Epithelial cell of proximal tubule (primary cell): ENCODE measurements around the gene IPO9. TPM values are rescaled to one million over a fixed set of nuclear protein-coding genes. Genes with fewer than 3 reads are reported as not detected.
A peak's percentile ranks its signal among the peaks of the same experiment; 100 is the strongest.

ENCODE experiments used
- DNase-seq: peaks from one replicate; pipeline ENCODE4 v3.0.0-alpha.2; 2011; ENCODE audit warnings: low read depth
- H3K4me3 ChIP-seq: 2 replicates; pipeline ENCODE4 v1.5.1; 2011; ENCODE audit warnings: low read depth, mild to moderate bottlenecking, low read length
- CTCF ChIP-seq: conservative IDR thresholded peaks from 2 replicates; pipeline ENCODE4 v1.5.1; 2012; ENCODE audit warnings: low read depth, mild to moderate bottlenecking, low read length
- total RNA-seq: library from RNA; depleted of rRNA; stranded (reverse); fragments of >200 nt; gene quantifications from 2 replicates; pipeline ENCODE4 v1.2.3, GENCODE V29; 2015

The IPO9 gene
- 16.3 and 21.7 TPM in 2 replicates for total RNA-seq

- H3K4me3 ChIP-seq, result peak within 1 kb of the TSS; percentile 99
- DNase-seq, result peak; percentile 43
- peak; percentile 85 for TF ChIP-seq CTCF
Measured at GRCh38 chr1:201828820-201829774, at the start of gene IPO9. IPO9 (plus strand) TSS chr1:201829157; CDS start chr1:201829210, 53 bp downstream.

- H3K4me3 ChIP-seq, result no peak overlapping the region
- DNase-seq, result no peak
- no peak for TF ChIP-seq CTCF
Measured at GRCh38 chr1:201779351-201779880, 49.5 kb upstream of the IPO9 start.

GRCh38 chr1:201780952-201781351 lies 48.0 kb upstream of the IPO9 start:
- no peak for TF ChIP-seq CTCF
- DNase-seq, result no peak
- H3K4me3 ChIP-seq, result no peak overlapping the region

- no peak for TF ChIP-seq CTCF
- no peak for DNase-seq
Measured at GRCh38 chr1:201781437-201781836, 47.5 kb upstream of the IPO9 start.

GRCh38 chr1:201782353-201782752 lies 46.6 kb upstream of the IPO9 start:
- no peak for DNase-seq
- no peak for TF ChIP-seq CTCF
- H3K4me3 ChIP-seq, result no peak overlapping the region

More at GRCh38 chr1:201781437-201781836, 47.5 kb upstream of the IPO9 start:
- no peak overlapping the region for H3K4me3 ChIP-seq

- H3K4me3 ChIP-seq, result no peak overlapping the region
- no peak for TF ChIP-seq CTCF
- no peak for DNase-seq
Measured at GRCh38 chr1:201783058-201783457, 45.9 kb upstream of the IPO9 start.
